Trophoblast cell (in vitro differentiated cells and primary cell): ENCODE data around the gene KRT13.
A peak's percentile ranks its signal among the peaks of the same experiment; 100 is the strongest.

Source experiments
- DNase-seq, 2 donors: peaks; one replicate each; pipeline ENCODE4 v3.0.0-alpha.2; 2016
- H2AFZ ChIP-seq: 2 replicates; pipeline ENCODE4 v1.6.1; 2013; ENCODE audit warnings: low read length, moderate library complexity, mild to moderate bottlenecking; ENCODE audit not compliant: insufficient read depth, poor library complexity
- H2AK5ac ChIP-seq: 2 replicates; pipeline ENCODE4 v1.6.1; 2013; ENCODE audit warnings: mild to moderate bottlenecking, low read length
- H2BK120ac ChIP-seq: 2 replicates; pipeline ENCODE4 v1.6.1; 2013; ENCODE audit warnings: low read length, mild to moderate bottlenecking, moderate library complexity; ENCODE audit not compliant: insufficient read depth, poor library complexity
- H2BK12ac ChIP-seq: 2 replicates; pipeline ENCODE4 v1.6.1; 2013; ENCODE audit warnings: mild to moderate bottlenecking, low read length, moderate library complexity
- H2BK5ac ChIP-seq: 2 replicates; pipeline ENCODE4 v1.6.1; 2013; ENCODE audit warnings: low read length, low read depth, moderate library complexity, mild to moderate bottlenecking; ENCODE audit not compliant: poor library complexity
- H3K14ac ChIP-seq: 2 replicates; pipeline ENCODE4 v1.6.1; 2013; ENCODE audit warnings: mild to moderate bottlenecking, low read length
- H3K18ac ChIP-seq: 2 replicates; pipeline ENCODE4 v1.6.1; 2013; ENCODE audit warnings: mild to moderate bottlenecking, low read length
- H3K23ac ChIP-seq: 2 replicates; pipeline ENCODE4 v1.6.1; 2013; ENCODE audit warnings: low read length
- H3K27ac ChIP-seq: 2 replicates; pipeline ENCODE4 v1.5.1; 2013; ENCODE audit warnings: low read depth, mild to moderate bottlenecking, inconsistent platforms, low read length, moderate library complexity
- H3K27me3 ChIP-seq: 2 replicates; pipeline ENCODE4 v1.6.1; 2013; ENCODE audit warnings: inconsistent platforms, mild to moderate bottlenecking, low read length, moderate library complexity; ENCODE audit not compliant: insufficient read depth
- H3K36me3 ChIP-seq, 2 experiments: 1 replicate in 1 of 2; 2 replicates in 1 of 2; pipeline ENCODE4 v1.6.1; 2013; ENCODE audit warnings: low read length in 2 of 2, mild to moderate bottlenecking in 2 of 2, moderate library complexity in 1 of 2; ENCODE audit not compliant: insufficient read depth in 2 of 2, control insufficient read depth in 1 of 2
- H3K4ac ChIP-seq: 2 replicates; pipeline ENCODE4 v1.6.1; 2013; ENCODE audit warnings: low read depth, mild to moderate bottlenecking, low read length, moderate library complexity
- H3K4me1 ChIP-seq, 2 experiments: 1 replicate in 1 of 2; 2 replicates in 1 of 2; pipeline ENCODE4 v1.6.1; 2013; ENCODE audit warnings: low read length in 2 of 2, mild to moderate bottlenecking in 2 of 2, moderate library complexity in 1 of 2; ENCODE audit not compliant: insufficient read depth in 2 of 2, control insufficient read depth in 1 of 2
- H3K4me2 ChIP-seq: 2 replicates; pipeline ENCODE4 v1.6.1; 2013; ENCODE audit warnings: inconsistent platforms, mild to moderate bottlenecking, low read length, moderate library complexity
- H3K4me3 ChIP-seq: 2 replicates; pipeline ENCODE4 v1.5.1; 2013; ENCODE audit warnings: mild to moderate bottlenecking, low read depth, low read length, inconsistent platforms
- H3K79me1 ChIP-seq: one replicate; pipeline ENCODE4 v1.6.1; 2013; ENCODE audit warnings: low read length
- H3K79me2 ChIP-seq: 2 replicates; pipeline ENCODE4 v1.6.1; 2013; ENCODE audit warnings: low read length, mild to moderate bottlenecking; ENCODE audit not compliant: control insufficient read depth, insufficient read depth, poor library complexity
- H3K9ac ChIP-seq: 2 replicates; pipeline ENCODE4 v1.6.1; 2013; ENCODE audit warnings: mild to moderate bottlenecking, low read length
- H3K9me3 ChIP-seq: 2 replicates; pipeline ENCODE4 v1.6.1; 2013; ENCODE audit warnings: low read depth, mild to moderate bottlenecking, control low read depth, inconsistent platforms, low read length; ENCODE audit not compliant: insufficient read depth
- H4K12ac ChIP-seq: 2 replicates; pipeline ENCODE4 v1.6.1; 2013; ENCODE audit warnings: low read depth, mild to moderate bottlenecking, low read length, moderate library complexity
- H4K8ac ChIP-seq: 2 replicates; pipeline ENCODE4 v1.6.1; 2013; ENCODE audit warnings: low read depth, mild to moderate bottlenecking, low read length, moderate library complexity
- H4K91ac ChIP-seq: one replicate; pipeline ENCODE4 v1.6.1; 2013; ENCODE audit warnings: low read depth, mild to moderate bottlenecking, low read length, moderate library complexity
- WGBS: extraction: QIAGEN DNeasy Blood & Tissue Kit; methylation state at CpG from one replicate; pipeline ENCODE4 v1.1.7; 2013; ENCODE audit warnings: missing lambda C conversion rate; ENCODE audit not compliant: insufficient read length, insufficient coverage; ENCODE audit errors: extremely low coverage; 5-methylcytosine and 5-hydroxymethylcytosine counted together

The KRT13 gene

DNA sequence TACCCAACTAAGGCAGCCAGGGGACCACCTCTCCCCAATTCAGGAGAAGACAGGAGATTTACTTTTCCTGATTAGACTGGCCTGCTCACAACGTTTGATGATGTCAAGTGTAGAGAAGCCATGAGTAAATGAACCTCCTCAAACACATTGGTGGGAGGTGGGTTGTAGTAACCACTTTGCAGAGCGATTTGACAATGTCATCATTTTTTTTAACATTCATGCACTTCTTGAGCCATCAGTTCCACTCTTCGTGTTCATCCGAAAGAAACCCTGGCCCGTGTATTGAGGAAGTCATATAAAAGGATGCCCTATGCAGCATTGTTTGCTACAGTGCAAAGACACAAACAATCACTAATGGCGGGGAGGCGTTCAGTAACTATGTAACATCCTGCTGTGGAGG lies 28.2 kb upstream of the KRT13 start:
- H3K27ac ChIP-seq: no peak overlapping the region
- no peak for DNase-seq
- no CpG with 5 or more reads among the region's 7 CpGs for whole genome bisulfite sequencing
- no peak overlapping the region for H4K8ac ChIP-seq
- H2BK120ac ChIP-seq: peak overlapping the region; percentile 23
- peak overlapping the region; percentile 65 for H4K91ac ChIP-seq
- peaks cover 39% of the 10 kb centered on the region for H3K79me1 ChIP-seq
- no peak overlapping the region for H3K14ac ChIP-seq
- H4K12ac ChIP-seq: no peak overlapping the region
- H3K18ac ChIP-seq: no peak overlapping the region
- H2AK5ac ChIP-seq: peak overlapping the region; percentile 16
- H3K4me1 ChIP-seq: peaks cover 60 to 65% of the 10 kb centered on the region in 2 experiments
- no peak overlapping the region for H3K23ac ChIP-seq
- no peak overlapping the region for H3K4me3 ChIP-seq
- H2BK12ac ChIP-seq: peak overlapping the region; percentile 9
- H2AFZ ChIP-seq: no peak overlapping the region
- no peaks in the 10 kb centered on the region for H3K27me3 ChIP-seq
- H2BK5ac ChIP-seq: no peak overlapping the region
- H3K79me2 ChIP-seq: peaks cover 9% of the 10 kb centered on the region
- H3K9ac ChIP-seq: no peak overlapping the region
- H3K4me2 ChIP-seq: no peak overlapping the region
- no peaks in the 10 kb centered on the region for H3K36me3 ChIP-seq
- no peaks in the 10 kb centered on the region for H3K9me3 ChIP-seq
- no peak overlapping the region for H3K4ac ChIP-seq

DNA sequence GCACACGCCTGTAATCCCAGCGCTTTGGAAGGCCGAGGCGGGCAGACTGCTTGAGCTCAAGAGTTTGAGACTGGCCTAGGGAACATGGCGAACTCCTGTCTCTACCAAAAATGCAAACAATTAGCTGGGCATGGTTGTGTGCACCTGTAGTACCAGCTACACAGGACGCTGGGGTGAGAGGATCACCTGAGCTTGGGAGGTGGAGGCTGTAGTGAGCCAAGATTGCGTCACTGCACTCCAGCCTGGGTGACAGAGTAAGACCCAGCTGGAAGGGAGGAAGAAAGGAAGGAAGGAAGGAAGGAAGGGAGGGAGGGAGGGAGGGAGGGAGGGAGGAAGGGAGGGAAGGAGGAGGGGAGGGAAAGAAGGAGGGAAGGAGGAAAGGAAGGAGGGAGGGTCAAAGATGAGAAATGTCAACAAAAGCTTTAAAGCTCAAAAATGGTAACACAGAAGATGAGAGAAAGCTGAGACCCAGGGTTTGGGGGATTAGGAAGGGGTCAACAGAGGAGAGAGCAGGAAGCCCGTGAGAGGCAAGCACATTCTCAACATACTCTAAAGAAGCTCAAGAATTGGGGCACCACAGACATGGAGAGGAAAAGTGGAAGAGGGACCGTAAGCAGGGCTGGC lies 27.6 kb upstream of the KRT13 start:
- H3K14ac ChIP-seq: no peak overlapping the region
- no peaks in the 10 kb centered on the region for H3K36me3 ChIP-seq
- H4K8ac ChIP-seq: no peak overlapping the region
- DNase-seq: no peak
- no peak overlapping the region for H3K9ac ChIP-seq
- no peak overlapping the region for H3K23ac ChIP-seq
- peaks cover 9% of the 10 kb centered on the region for H3K79me2 ChIP-seq
- H3K4me1 ChIP-seq: peaks cover 56 to 63% of the 10 kb centered on the region in 2 experiments
- H3K27ac ChIP-seq: no peak overlapping the region
- H4K12ac ChIP-seq: no peak overlapping the region
- H3K4ac ChIP-seq: no peak overlapping the region
- H2BK5ac ChIP-seq: no peak overlapping the region
- peaks cover 43% of the 10 kb centered on the region for H3K79me1 ChIP-seq
- peak overlapping the region; percentile 65 for H4K91ac ChIP-seq
- peak overlapping the region; percentile 23 for H2BK120ac ChIP-seq
- WGBS: no CpG with 5 or more reads among the region's 9 CpGs
- peak overlapping the region; percentile 16 for H2AK5ac ChIP-seq
- peak overlapping the region; percentile 51 for H2BK12ac ChIP-seq
- no peaks in the 10 kb centered on the region for H3K9me3 ChIP-seq
- H3K18ac ChIP-seq: no peak overlapping the region
- no peaks in the 10 kb centered on the region for H3K27me3 ChIP-seq
- H3K4me3 ChIP-seq: no peak overlapping the region
- no peak overlapping the region for H3K4me2 ChIP-seq
- no peak overlapping the region for H2AFZ ChIP-seq

DNA sequence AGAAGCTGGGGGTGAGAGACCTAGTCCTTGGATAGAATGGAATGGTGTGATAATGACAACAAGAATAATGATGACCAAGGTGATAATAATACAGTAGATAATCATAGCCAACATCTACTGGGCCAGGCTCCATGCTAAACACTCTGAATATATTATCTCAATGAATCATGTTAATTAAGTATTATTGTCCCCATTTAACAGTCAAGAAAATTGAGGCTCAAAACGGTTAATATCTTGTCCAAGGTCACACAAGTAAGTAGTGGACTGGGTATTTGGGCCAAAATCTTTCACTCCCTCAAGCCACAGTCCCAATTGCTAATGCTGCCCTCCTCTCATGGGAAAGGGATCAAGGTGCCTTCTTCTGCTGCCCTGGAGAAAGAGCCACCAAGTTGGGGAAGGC lies 26.6 kb upstream of the KRT13 start:
- Histone ChIP-seq H3K27ac (no peak overlapping the region), H3K27me3 (no peaks in the 10 kb centered on the region), H3K14ac (peak overlapping the region; percentile 16), H3K36me3 (peaks cover 0 to 1% of the 10 kb centered on the region in 2 experiments), H3K79me1 (peaks cover 48% of the 10 kb centered on the region), H4K8ac (no peak overlapping the region), H3K18ac (peak overlapping the region; percentile 36), H3K23ac (no peak overlapping the region), H2BK120ac (peak overlapping the region; percentile 50), H3K4me2 (no peak overlapping the region), H2BK5ac (no peak overlapping the region), H2AFZ (no peak overlapping the region), H4K91ac (peak overlapping the region; percentile 15), H3K9me3 (no peaks in the 10 kb centered on the region), H3K4me1 (peaks cover 47 to 54% of the 10 kb centered on the region in 2 experiments), H3K9ac (no peak overlapping the region), H3K4ac (peak overlapping the region; percentile 6), H3K4me3 (no peak overlapping the region), H2BK12ac (peak overlapping the region; percentile 55), H4K12ac (no peak overlapping the region), H2AK5ac (peak overlapping the region; percentile 25), H3K79me2 (peaks cover 17% of the 10 kb centered on the region)
- no CpG with 5 or more reads among the region's 1 CpG for WGBS
- DNase-seq: no peak

DNA sequence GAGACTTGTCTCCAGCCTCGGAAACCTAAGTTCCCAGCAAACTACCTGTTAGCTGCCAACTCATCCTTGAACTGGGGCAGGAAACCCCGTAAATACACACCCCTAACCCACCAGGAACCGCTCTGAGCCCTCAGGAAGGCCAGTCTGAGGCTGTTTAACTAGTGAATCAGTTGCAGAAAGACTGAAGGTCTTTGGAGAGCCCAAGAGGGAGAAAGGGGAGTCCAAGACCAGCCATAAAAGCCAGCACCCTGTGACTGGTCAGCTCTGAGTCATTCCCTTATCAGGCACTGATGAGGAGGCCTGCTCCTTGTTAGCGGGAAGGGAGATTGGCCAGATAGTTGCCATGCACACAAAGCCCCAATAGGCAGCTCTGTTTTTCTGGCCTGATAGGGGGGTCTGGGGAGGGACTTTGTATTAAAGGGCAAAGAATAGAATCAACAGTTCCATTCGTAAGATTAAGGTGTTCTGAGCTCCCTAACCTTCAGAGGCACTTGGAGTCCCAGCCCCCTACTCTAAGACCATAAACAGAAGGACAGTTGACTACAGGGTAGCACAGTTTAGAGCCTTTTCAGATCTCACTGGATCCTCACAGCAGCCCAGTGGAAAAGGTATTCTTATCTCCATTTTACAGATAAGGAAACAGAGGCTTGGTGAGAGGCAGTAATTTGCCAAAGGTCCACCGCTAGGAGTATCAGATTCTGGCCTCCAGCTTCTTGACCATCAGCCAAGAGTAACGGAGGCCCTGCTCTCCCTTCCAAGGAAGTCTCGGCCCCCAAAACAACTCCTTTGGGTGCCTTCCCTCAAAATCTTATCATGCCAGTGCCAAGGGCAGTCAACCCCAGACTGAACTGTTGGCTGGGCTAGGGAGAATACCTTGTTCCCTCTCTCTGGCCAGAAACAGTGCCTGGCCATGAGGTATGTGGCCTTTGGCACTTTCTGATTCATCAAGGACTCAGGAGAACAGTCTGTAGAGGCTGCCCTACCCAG lies 24.9 kb upstream of the KRT13 start:
- Histone ChIP-seq H3K4ac (peak overlapping the region; percentile 77), H3K36me3 (peaks cover 2 to 5% of the 10 kb centered on the region in 2 experiments), H3K4me3 (no peak overlapping the region), H2AFZ (peak overlapping the region; percentile 24), H3K9ac (no peak overlapping the region), H2AK5ac (peak overlapping the region; percentile 93), H4K91ac (peak overlapping the region; percentile 96), H3K27ac (peak overlapping the region; percentile 92), H3K14ac (peak overlapping the region; percentile 81), H3K27me3 (no peaks in the 10 kb centered on the region), H3K79me1 (peaks cover 34% of the 10 kb centered on the region), H2BK120ac (peak overlapping the region; percentile 91), H3K18ac (peak overlapping the region; percentile 89), H4K12ac (no peak overlapping the region), H4K8ac (peak overlapping the region; percentile 73), H3K4me1 (peaks cover 31 to 42% of the 10 kb centered on the region in 2 experiments), H3K23ac (no peak overlapping the region), H2BK12ac (peak overlapping the region; percentile 91), H3K4me2 (peak overlapping the region; percentile 41), H3K79me2 (peaks cover 18% of the 10 kb centered on the region), H3K9me3 (no peaks in the 10 kb centered on the region), H2BK5ac (peak overlapping the region; percentile 94)
- DNase-seq: peak; percentile 93 to 96
- no CpG with 5 or more reads among the region's 8 CpGs for WGBS
